Measurements from ENCODE around the gene SBF2. TPM values are rescaled to one million over a fixed set of nuclear protein-coding genes. Genes with fewer than 3 reads are reported as not detected.

The SBF2 gene
- polyA plus RNA-seq, 5 donors = 40.8 to 61.2 (median 50.1) TPM

DNA sequence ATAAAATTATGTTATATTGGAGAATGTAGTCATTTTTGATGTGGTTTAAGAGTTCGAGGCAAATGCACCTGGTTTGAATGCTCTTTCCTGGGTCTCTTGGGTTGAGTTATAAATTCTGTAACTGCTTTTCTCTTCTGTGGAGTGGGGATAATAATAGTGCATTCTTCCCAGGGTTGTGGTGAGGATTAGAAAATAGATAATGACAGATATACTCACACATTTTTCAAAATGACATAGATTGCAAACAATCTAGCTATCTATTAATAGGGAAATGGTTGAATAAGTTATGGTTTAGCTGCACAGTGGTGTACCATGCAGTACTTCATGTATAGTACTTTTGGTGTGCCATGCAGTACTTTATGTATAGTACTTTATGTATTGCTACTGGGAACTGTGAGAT is 562.8 kb downstream of the SBF2 start:
- DNase-seq = no peak

Other genes starting within 250 kb of the SBF2 start
- 10 to 100 TPM; 10.2 to 19.4 (median 12.3) TPM for gene ADM, start 10.9 kb upstream of the SBF2 start, polyA plus RNA-seq (ENCODE audit: insufficient read depth in 1 of 5, insufficient read length in 5 of 5, low replicate concordance in 1 of 5)
- 10 to 100 TPM in 1 of 5 donors, 1 to 10 TPM in 4; 6.1 to 10.4 (median 7.4) TPM for gene AMPD3, start 161.0 kb upstream of the SBF2 start, polyA plus RNA-seq (ENCODE audit: insufficient read depth in 1 of 5, insufficient read length in 5 of 5, low replicate concordance in 1 of 5)
- gene RNF141, start 247.0 kb upstream of the SBF2 start, polyA plus RNA-seq (ENCODE audit: insufficient read depth in 1 of 5, insufficient read length in 5 of 5, low replicate concordance in 1 of 5) = 10 to 100 TPM; 28.8 to 45.0 (median 37.3) TPM